ENCODE measurements around the gene PNKP.

DNA sequence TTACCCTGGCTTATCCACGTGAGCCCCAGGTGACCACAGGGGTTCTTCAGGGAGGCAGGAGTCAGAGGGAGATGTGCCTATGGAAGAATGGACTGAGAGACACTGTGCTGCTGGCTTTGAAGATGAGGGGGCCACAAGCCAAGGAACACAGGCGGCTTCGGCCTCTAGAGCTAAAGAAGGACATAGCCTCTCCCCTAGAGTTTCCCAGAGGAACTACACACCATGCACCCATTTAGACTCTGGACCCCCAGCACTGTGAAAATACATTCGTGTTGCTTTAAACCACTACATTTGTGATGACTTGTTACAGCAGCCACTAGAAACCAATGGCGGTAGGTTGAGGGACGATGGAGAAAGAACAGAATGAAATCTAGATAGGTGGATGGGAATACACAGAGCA lies 47.9 kb upstream of the PNKP start:
- TF ChIP-seq, protein P1, sequence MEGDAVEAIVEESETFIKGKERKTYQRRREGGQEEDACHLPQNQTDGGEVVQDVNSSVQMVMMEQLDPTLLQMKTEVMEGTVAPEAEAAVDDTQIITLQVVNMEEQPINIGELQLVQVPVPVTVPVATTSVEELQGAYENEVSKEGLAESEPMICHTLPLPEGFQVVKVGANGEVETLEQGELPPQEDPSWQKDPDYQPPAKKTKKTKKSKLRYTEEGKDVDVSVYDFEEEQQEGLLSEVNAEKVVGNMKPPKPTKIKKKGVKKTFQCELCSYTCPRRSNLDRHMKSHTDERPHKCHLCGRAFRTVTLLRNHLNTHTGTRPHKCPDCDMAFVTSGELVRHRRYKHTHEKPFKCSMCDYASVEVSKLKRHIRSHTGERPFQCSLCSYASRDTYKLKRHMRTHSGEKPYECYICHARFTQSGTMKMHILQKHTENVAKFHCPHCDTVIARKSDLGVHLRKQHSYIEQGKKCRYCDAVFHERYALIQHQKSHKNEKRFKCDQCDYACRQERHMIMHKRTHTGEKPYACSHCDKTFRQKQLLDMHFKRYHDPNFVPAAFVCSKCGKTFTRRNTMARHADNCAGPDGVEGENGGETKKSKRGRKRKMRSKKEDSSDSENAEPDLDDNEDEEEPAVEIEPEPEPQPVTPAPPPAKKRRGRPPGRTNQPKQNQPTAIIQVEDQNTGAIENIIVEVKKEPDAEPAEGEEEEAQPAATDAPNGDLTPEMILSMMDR (IDR thresholded peaks at IDR 0.05), result no peak
- no peak for TF ChIP-seq POLR2A (IDR thresholded peaks at IDR 0.05)
